ENCODE results near the gene RPS6KL1.
"Not testable (repeated sequence)": the region's sequence is repeated elsewhere in the genome, so short reads cannot be mapped to it uniquely, and the experiment has no call there.

Gene RPS6KL1

GRCh38 chr14:74932401-74932901 is 9.4 kb upstream of the RPS6KL1 start:
- TF ChIP-seq TAF1 (IDR thresholded peaks at IDR 0.05; ENCODE audit: borderline replicate concordance, low read depth, low read length) (no peak), POLR2AphosphoS5 (IDR thresholded peaks at IDR 0.05; ENCODE audit: low read depth, low read length) (no peak), POLR2A (IDR thresholded peaks at IDR 0.05; ENCODE audit: low read depth, low read length) (no peak)
- no peak for FAIRE-seq

GRCh38 chr14:74931744-74932143 is 8.7 kb upstream of the RPS6KL1 start:
- not testable (repeated sequence) for FAIRE-seq; DNase-seq (ENCODE audit: insufficient read length)

More at GRCh38 chr14:74932401-74932901, 9.4 kb upstream of the RPS6KL1 start:
- no peak for DNase-seq (ENCODE audit: insufficient read length)

- DNase-seq (ENCODE audit: insufficient read length) (no peak), FAIRE-seq (no peak)
These were observed 6.2 kb upstream of the RPS6KL1 start for GRCh38 chr14:74929242-74929641.

GRCh38 chr14:74927225-74927624 is 4.2 kb upstream of the RPS6KL1 start:
- FAIRE-seq = no peak

More at GRCh38 chr14:74929242-74929641, 6.2 kb upstream of the RPS6KL1 start:
- TF ChIP-seq TAF1 (IDR thresholded peaks at IDR 0.05; ENCODE audit: borderline replicate concordance, low read depth, low read length) = no peak
- TF ChIP-seq POLR2A (IDR thresholded peaks at IDR 0.05; ENCODE audit: low read depth, low read length) = no peak
- TF ChIP-seq POLR2AphosphoS5 (IDR thresholded peaks at IDR 0.05; ENCODE audit: low read depth, low read length) = no peak

GRCh38 chr14:74924061-74924460 is 1.0 kb upstream of the RPS6KL1 start:
- no peak for FAIRE-seq
- no peak for DNase-seq (ENCODE audit: insufficient read length)
- TF ChIP-seq TAF1 (IDR thresholded peaks at IDR 0.05; ENCODE audit: borderline replicate concordance, low read depth, low read length) = no peak
- no peak for TF ChIP-seq POLR2A (IDR thresholded peaks at IDR 0.05; ENCODE audit: low read depth, low read length)
- TF ChIP-seq POLR2AphosphoS5 (IDR thresholded peaks at IDR 0.05; ENCODE audit: low read depth, low read length) = no peak

More at GRCh38 chr14:74927225-74927624, 4.2 kb upstream of the RPS6KL1 start:
- DNase-seq (ENCODE audit: insufficient read length) = no peak
- no peak for TF ChIP-seq TAF1 (IDR thresholded peaks at IDR 0.05; ENCODE audit: borderline replicate concordance, low read depth, low read length)
- TF ChIP-seq POLR2AphosphoS5 (IDR thresholded peaks at IDR 0.05; ENCODE audit: low read depth, low read length) = no peak
- TF ChIP-seq POLR2A (IDR thresholded peaks at IDR 0.05; ENCODE audit: low read depth, low read length) = no peak

- TF ChIP-seq POLR2AphosphoS5 (IDR thresholded peaks at IDR 0.05; ENCODE audit: low read depth, low read length) = no peak
- FAIRE-seq (no peak), DNase-seq (ENCODE audit: insufficient read length) (no peak)
These were observed 891 bp downstream of the RPS6KL1 start for GRCh38 chr14:74921987-74922751.

GRCh38 chr14:74921053-74921620 is 1.9 kb downstream of the RPS6KL1 start:
- FAIRE-seq = no peak

GRCh38 chr14:74920281-74920680 is 2.8 kb downstream of the RPS6KL1 start:
- DNase-seq (ENCODE audit: insufficient read length) (no peak), FAIRE-seq (no peak)
- TF ChIP-seq TAF1 (IDR thresholded peaks at IDR 0.05; ENCODE audit: borderline replicate concordance, low read depth, low read length) = no peak
- no peak for TF ChIP-seq POLR2AphosphoS5 (IDR thresholded peaks at IDR 0.05; ENCODE audit: low read depth, low read length)
- no peak for TF ChIP-seq POLR2A (IDR thresholded peaks at IDR 0.05; ENCODE audit: low read depth, low read length)

More at GRCh38 chr14:74921053-74921620, 1.9 kb downstream of the RPS6KL1 start:
- no peak for DNase-seq (ENCODE audit: insufficient read length)
- no peak for TF ChIP-seq TAF1 (IDR thresholded peaks at IDR 0.05; ENCODE audit: borderline replicate concordance, low read depth, low read length)
- no peak for TF ChIP-seq POLR2AphosphoS5 (IDR thresholded peaks at IDR 0.05; ENCODE audit: low read depth, low read length)
- no peak for TF ChIP-seq POLR2A (IDR thresholded peaks at IDR 0.05; ENCODE audit: low read depth, low read length)

GRCh38 chr14:74919421-74920165 is 3.5 kb downstream of the RPS6KL1 start:
- no peak for DNase-seq (ENCODE audit: insufficient read length)
- no peak for FAIRE-seq
- no peak for TF ChIP-seq POLR2A (IDR thresholded peaks at IDR 0.05; ENCODE audit: low read depth, low read length)

GRCh38 chr14:74918380-74918779 is 4.7 kb downstream of the RPS6KL1 start:
- FAIRE-seq (no peak), DNase-seq (ENCODE audit: insufficient read length) (no peak)
- TF ChIP-seq POLR2A (IDR thresholded peaks at IDR 0.05; ENCODE audit: low read depth, low read length) (no peak), TAF1 (IDR thresholded peaks at IDR 0.05; ENCODE audit: borderline replicate concordance, low read depth, low read length) (no peak), POLR2AphosphoS5 (IDR thresholded peaks at IDR 0.05; ENCODE audit: low read depth, low read length) (no peak)

GRCh38 chr14:74917646-74918081 is 5.4 kb downstream of the RPS6KL1 start:
- FAIRE-seq (no peak), DNase-seq (ENCODE audit: insufficient read length) (no peak)
- no peak for TF ChIP-seq TAF1 (IDR thresholded peaks at IDR 0.05; ENCODE audit: borderline replicate concordance, low read depth, low read length)

- FAIRE-seq (no peak), DNase-seq (ENCODE audit: insufficient read length) (no peak)
- TF ChIP-seq TAF1 (IDR thresholded peaks at IDR 0.05; ENCODE audit: borderline replicate concordance, low read depth, low read length) = no peak
- no peak for TF ChIP-seq POLR2A (IDR thresholded peaks at IDR 0.05; ENCODE audit: low read depth, low read length)
- TF ChIP-seq POLR2AphosphoS5 (IDR thresholded peaks at IDR 0.05; ENCODE audit: low read depth, low read length) = no peak
These were observed 5.9 kb downstream of the RPS6KL1 start for GRCh38 chr14:74917178-74917543.

Data from GM12892 (cell line).